ENCODE results near the gene SNX8. TPM values are rescaled to one million over a fixed set of nuclear protein-coding genes. Genes with fewer than 3 reads are reported as not detected.

SNX8 gene
- total and polyA plus RNA-seq, 7 experiments from 2014 or later = 4.7 to 31.5 (median 9.4) TPM

- Mint-ChIP-seq H3K9me3 (no peaks in the 10 kb centered on the region), H3K4me1 (peaks cover 30 to 64% (median 45%) of the 10 kb centered on the region in 7 donors), H3K4me3 (peak overlapping the region; percentile 19 to 100 (median 80)), H3K36me3 (peaks cover 4 to 16% (median 13%) of the 10 kb centered on the region in 5 donors), H3K27me3 (peaks cover 0 to 3% (median 0%) of the 10 kb centered on the region in 5 donors), H3K27ac (peak overlapping the region in 7 of 9 donors; percentile 22 to 62 (median 33))
- ChIA-PET CTCF (interaction anchor here (0.7 to 1.1 kb wide), 2 partner anchors 9 to 16 kb away, joined by 3 to 4 read pairs; no protein-coding TSS in a partner anchor), POLR2A (no interaction called here)
- H3K4me1 ChIP-seq (ENCODE audit: control insufficient read depth in 2 of 2, insufficient read depth in 2 of 2, low read length in 2 of 2) = peaks cover 25 to 41% of the 10 kb centered on the region in 2 donors
- ATAC-seq (no peak), DNase-seq (no peak)
- peaks cover 0 to 35% (median 6%) of the 10 kb centered on the region in 3 experiments for H3K36me3 ChIP-seq (ENCODE audit: control insufficient read depth in 2 of 3, insufficient read depth in 3 of 3, low read length in 3 of 3)
- no peak overlapping the region for H3K4me3 ChIP-seq (ENCODE audit: low read length)
- no peaks in the 10 kb centered on the region for H3K27me3 ChIP-seq (ENCODE audit: control insufficient read depth in 2 of 2, insufficient read depth in 2 of 2, low read length in 2 of 2)
- no peaks in the 10 kb centered on the region for H3K9me3 ChIP-seq (ENCODE audit: control insufficient read depth in 2 of 3, low read length in 3 of 3)
- intact Hi-C loops (cut with micrococcal nuclease) = loop anchor here (10.0 kb wide), 2 partner anchors 432 to 1542 kb away; no protein-coding TSS in a partner anchor
- H3K27ac ChIP-seq (ENCODE audit: low read depth, low read length) = no peak overlapping the region
Observed at GRCh38 chr7:2357165-2357564, 42.9 kb upstream of the SNX8 start.

DNA sequence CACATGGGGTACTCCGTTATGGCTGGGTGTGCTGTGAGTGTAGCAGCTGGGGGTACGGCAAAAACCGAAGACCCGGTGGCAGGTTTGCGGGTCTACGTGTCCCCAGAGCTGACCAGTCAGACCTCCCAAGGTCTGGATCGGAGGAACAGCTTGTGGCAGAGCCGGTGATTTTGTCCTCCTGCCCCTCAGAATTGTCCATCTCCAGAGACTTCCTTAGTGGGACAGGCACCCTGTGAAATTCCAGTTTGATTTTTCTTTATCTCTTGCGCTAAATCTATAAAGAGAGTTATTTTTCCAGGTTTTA is 41.4 kb upstream of the SNX8 start:
- H3K27me3 Mint-ChIP-seq = peaks cover 0 to 3% (median 0%) of the 10 kb centered on the region in 5 donors
- ChIA-PET CTCF (interaction anchor here (1.2 kb wide), 1 partner anchor 10 kb away, joined by 4 read pairs; no protein-coding TSS in a partner anchor), POLR2A (interaction anchor here (0.7 to 1.2 kb wide), 3 partner anchors 10 to 855 kb away, joined by 3 to 4 read pairs (median 3); no protein-coding TSS in a partner anchor)
- Histone ChIP-seq H3K9me3 (ENCODE audit: control insufficient read depth in 2 of 3, low read length in 3 of 3) (no peaks in the 10 kb centered on the region), H3K36me3 (ENCODE audit: control insufficient read depth in 2 of 3, insufficient read depth in 3 of 3, low read length in 3 of 3) (peaks cover 0 to 27% (median 5%) of the 10 kb centered on the region in 3 experiments), H3K27ac (ENCODE audit: low read depth, low read length) (peak overlapping the region; percentile 97), H3K4me1 (ENCODE audit: control insufficient read depth in 2 of 2, insufficient read depth in 2 of 2, low read length in 2 of 2) (peaks cover 25 to 41% of the 10 kb centered on the region in 2 donors), H3K4me3 (ENCODE audit: low read length) (peak overlapping the region; percentile 89), H3K27me3 (ENCODE audit: control insufficient read depth in 2 of 2, insufficient read depth in 2 of 2, low read length in 2 of 2) (no peaks in the 10 kb centered on the region)
- intact Hi-C loops (cut with micrococcal nuclease) = loop anchor here (2.0 to 10.0 kb wide), 3 partner anchors 123 to 1541 kb away; partner anchors contain the start of gene MAD1L1 (in 1 of the 2)
- H3K4me3 Mint-ChIP-seq = peak overlapping the region; percentile 80 to 100 (median 88)
- ATAC-seq (no peak), DNase-seq (no peak)
- H3K36me3 Mint-ChIP-seq = peaks cover 4 to 14% (median 10%) of the 10 kb centered on the region in 5 donors
- peak overlapping the region; percentile 27 to 87 (median 83) for H3K27ac Mint-ChIP-seq
- peaks cover 29 to 61% (median 42%) of the 10 kb centered on the region in 7 donors for H3K4me1 Mint-ChIP-seq
- H3K9me3 Mint-ChIP-seq = no peaks in the 10 kb centered on the region

DNA sequence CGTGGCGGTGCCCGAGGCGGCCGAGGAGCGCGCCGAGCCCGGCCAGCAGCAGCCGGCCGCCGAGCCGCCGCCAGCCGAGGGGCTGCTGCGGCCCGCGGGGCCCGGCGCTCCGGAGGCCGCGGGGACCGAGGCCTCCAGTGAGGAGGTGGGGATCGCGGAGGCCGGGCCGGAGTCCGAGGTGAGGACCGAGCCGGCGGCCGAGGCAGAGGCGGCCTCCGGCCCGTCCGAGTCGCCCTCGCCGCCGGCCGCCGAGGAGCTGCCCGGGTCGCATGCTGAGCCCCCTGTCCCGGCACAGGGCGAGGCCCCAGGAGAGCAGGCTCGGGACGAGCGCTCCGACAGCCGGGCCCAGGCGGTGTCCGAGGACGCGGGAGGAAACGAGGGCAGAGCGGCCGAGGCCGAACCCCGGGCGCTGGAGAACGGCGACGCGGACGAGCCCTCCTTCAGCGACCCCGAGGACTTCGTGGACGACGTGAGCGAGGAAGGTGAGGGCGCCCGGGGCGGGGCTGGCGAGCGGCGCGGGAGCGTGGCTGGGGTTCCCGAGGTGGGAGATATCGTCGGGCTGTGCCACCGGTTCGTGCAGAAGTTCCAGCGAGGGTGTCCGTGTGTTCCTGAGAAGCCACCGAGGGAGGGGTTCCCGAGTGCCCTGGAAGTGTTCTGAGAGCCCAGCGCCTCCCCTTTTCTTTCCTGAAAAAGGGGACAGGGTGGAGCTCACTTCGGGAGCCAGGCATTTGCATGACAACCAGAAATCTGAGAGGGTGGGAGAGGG is 40.9 kb upstream of the SNX8 start:
- Mint-ChIP-seq H3K27me3 (peaks cover 0 to 3% (median 0%) of the 10 kb centered on the region in 5 donors), H3K36me3 (peaks cover 4 to 9% (median 5%) of the 10 kb centered on the region in 5 donors), H3K27ac (peak overlapping the region in 8 of 9 donors; percentile 27 to 100 (median 94)), H3K9me3 (no peaks in the 10 kb centered on the region), H3K4me3 (peak overlapping the region; percentile 90 to 100 (median 94)), H3K4me1 (peaks cover 24 to 55% (median 37%) of the 10 kb centered on the region in 7 donors)
- ChIA-PET POLR2A (interaction anchor here (1.0 to 1.5 kb wide), 4 partner anchors 10 to 155 kb away, joined by 3 to 14 read pairs (median 4); no protein-coding TSS in a partner anchor), CTCF (interaction anchor here (1.2 kb wide), 1 partner anchor 11 kb away, joined by 4 read pairs; no protein-coding TSS in a partner anchor)
- Histone ChIP-seq H3K4me1 (ENCODE audit: control insufficient read depth in 2 of 2, insufficient read depth in 2 of 2, low read length in 2 of 2) (peaks cover 25 to 41% of the 10 kb centered on the region in 2 donors), H3K36me3 (ENCODE audit: control insufficient read depth in 2 of 3, insufficient read depth in 3 of 3, low read length in 3 of 3) (peaks cover 0 to 22% (median 5%) of the 10 kb centered on the region in 3 experiments), H3K27me3 (ENCODE audit: control insufficient read depth in 2 of 2, insufficient read depth in 2 of 2, low read length in 2 of 2) (no peaks in the 10 kb centered on the region), H3K27ac (ENCODE audit: low read depth, low read length) (peak overlapping the region; percentile 97), H3K4me3 (ENCODE audit: low read length) (peak overlapping the region; percentile 89), H3K9me3 (ENCODE audit: control insufficient read depth in 2 of 3, low read length in 3 of 3) (no peaks in the 10 kb centered on the region)
- no peak for ATAC-seq
- intact Hi-C loops (cut with micrococcal nuclease) = loop anchor here (1.0 to 10.0 kb wide), 11 partner anchors 41 to 1540 kb away; partner anchors contain the start of genes BRAT1 (in 2 of the 2), CHST12 (in 2 of the 2), SNX8 (in 2 of the 2) and MAD1L1 (in 1 of the 2)
- peak in 2 of 9 donors; percentile 8 to 18 for DNase-seq

DNA sequence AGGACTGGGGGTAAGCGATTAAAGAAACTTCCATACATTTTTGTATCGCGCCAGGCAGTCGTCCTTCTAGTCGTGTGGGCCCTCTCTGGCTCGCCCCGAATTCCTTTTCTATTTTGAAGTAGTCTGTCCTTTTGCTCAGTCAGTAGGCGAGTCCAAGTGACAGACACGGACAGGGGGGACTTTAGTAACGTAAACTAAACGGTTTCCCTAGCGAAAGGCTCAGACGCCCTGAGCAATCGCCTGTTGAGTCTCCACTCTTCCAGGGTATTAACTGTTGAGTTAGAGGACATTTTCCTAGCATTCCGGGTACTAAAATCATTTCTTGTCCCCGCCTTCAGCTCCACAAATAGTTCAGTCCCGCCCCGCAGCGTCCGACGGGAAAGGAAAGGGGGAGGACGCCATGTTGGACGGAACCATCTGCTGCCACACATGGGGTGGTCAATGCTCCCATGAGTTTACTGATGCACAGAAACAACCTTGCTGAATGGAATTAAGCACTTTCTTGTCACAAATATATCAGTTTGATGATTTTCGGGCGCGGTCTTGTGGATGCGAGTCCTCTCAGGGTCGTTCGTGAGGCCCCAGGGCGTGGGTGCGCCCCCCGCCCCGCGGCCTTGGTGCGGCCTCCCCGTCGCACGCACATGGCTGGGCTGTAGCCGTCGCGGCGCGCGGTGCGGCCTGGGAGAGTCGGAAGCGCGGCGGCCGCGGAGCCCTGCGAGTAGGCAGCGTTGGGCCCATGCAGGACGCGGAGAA is 40.1 kb upstream of the SNX8 start, which contains the start of gene EIF3B:
TSS of gene EIF3B (plus strand) at position 642 of the 753 bp plus-strand sequence. CDS start at position 737, 95 bp downstream.
- DNase-seq = peak; percentile 87 to 97 (median 94)
- ChIA-PET CTCF (no interaction called here), POLR2A (interaction anchor here (0.6 to 1.5 kb wide), 11 partner anchors 49 to 822 kb away, joined by 3 to 14 read pairs (median 5); partner anchors contain the start of genes MAD1L1, MRM2 and NUDT1)
- Mint-ChIP-seq H3K27ac (peak within 1 kb of the TSS; percentile 98 to 100 (median 100)), H3K27me3 (peaks cover 0 to 3% (median 0%) of the 10 kb centered on the region in 5 donors), H3K4me1 (peaks cover 16 to 48% (median 31%) of the 10 kb centered on the region in 7 donors), H3K9me3 (no peaks in the 10 kb centered on the region), H3K36me3 (peaks cover 4 to 8% (median 5%) of the 10 kb centered on the region in 5 donors), H3K4me3 (peak within 1 kb of the TSS; percentile 90 to 100 (median 94))
- Histone ChIP-seq H3K4me1 (ENCODE audit: control insufficient read depth in 2 of 2, insufficient read depth in 2 of 2, low read length in 2 of 2) (peaks cover 25 to 38% of the 10 kb centered on the region in 2 donors), H3K27me3 (ENCODE audit: control insufficient read depth in 2 of 2, insufficient read depth in 2 of 2, low read length in 2 of 2) (no peaks in the 10 kb centered on the region), H3K9me3 (ENCODE audit: control insufficient read depth in 2 of 3, low read length in 3 of 3) (no peaks in the 10 kb centered on the region), H3K4me3 (ENCODE audit: low read length) (peak within 1 kb of the TSS; percentile 89), H3K27ac (ENCODE audit: low read depth, low read length) (peak within 1 kb of the TSS; percentile 97), H3K36me3 (ENCODE audit: control insufficient read depth in 2 of 3, insufficient read depth in 3 of 3, low read length in 3 of 3) (peaks cover 0 to 14% (median 4%) of the 10 kb centered on the region in 3 experiments)
- peak; percentile 90 for ATAC-seq
- intact Hi-C loops (cut with micrococcal nuclease) = loop anchor here (1.0 to 10.0 kb wide), 11 partner anchors 40 to 1540 kb away; partner anchors contain the start of genes BRAT1 (in 2 of the 2), CHST12 (in 2 of the 2), SNX8 (in 2 of the 2) and MAD1L1 (in 1 of the 2)

DNA sequence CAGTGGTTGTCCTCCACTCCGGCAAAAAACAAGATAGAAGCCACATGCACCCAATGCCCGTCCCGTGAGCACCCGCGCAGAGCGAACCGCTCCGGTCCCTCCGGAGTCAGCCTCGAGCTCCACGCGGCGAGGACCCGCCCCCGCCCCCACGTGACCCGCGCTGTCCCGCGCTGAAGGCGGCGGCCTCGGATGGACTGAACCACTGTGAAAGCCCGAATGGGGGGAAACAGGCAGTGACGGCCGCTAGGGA is 39.6 kb upstream of the SNX8 start:
- H3K4me1 ChIP-seq (ENCODE audit: control insufficient read depth in 2 of 2, insufficient read depth in 2 of 2, low read length in 2 of 2) = peaks cover 25 to 33% of the 10 kb centered on the region in 2 donors
- no peaks in the 10 kb centered on the region for H3K27me3 ChIP-seq (ENCODE audit: control insufficient read depth in 2 of 2, insufficient read depth in 2 of 2, low read length in 2 of 2)
- peaks cover 0 to 10% (median 0%) of the 10 kb centered on the region in 3 experiments for H3K36me3 ChIP-seq (ENCODE audit: control insufficient read depth in 2 of 3, insufficient read depth in 3 of 3, low read length in 3 of 3)
- H3K4me3 Mint-ChIP-seq = peak overlapping the region; percentile 88 to 100 (median 94)
- ATAC-seq = peak; percentile 81
- H3K27ac Mint-ChIP-seq = peak overlapping the region; percentile 98 to 100 (median 100)
- H3K9me3 ChIP-seq (ENCODE audit: control insufficient read depth in 2 of 3, low read length in 3 of 3) = no peaks in the 10 kb centered on the region
- peak in 2 of 9 donors; percentile 85 to 87 for DNase-seq
- H3K9me3 Mint-ChIP-seq = no peaks in the 10 kb centered on the region
- ChIA-PET POLR2A (interaction anchor here (0.6 to 1.5 kb wide), 11 partner anchors 49 to 822 kb away, joined by 3 to 14 read pairs (median 5); partner anchors contain the start of genes MAD1L1, MRM2 and NUDT1), CTCF (no interaction called here)
- peak overlapping the region; percentile 76 for H3K4me3 ChIP-seq (ENCODE audit: low read length)
- intact Hi-C loops (cut with micrococcal nuclease) = loop anchor here (1.0 to 10.0 kb wide), 11 partner anchors 40 to 1539 kb away; partner anchors contain the start of genes BRAT1 (in 2 of the 2), CHST12 (in 2 of the 2), SNX8 (in 2 of the 2) and MAD1L1 (in 1 of the 2)
- H3K36me3 Mint-ChIP-seq = peaks cover 3 to 5% (median 5%) of the 10 kb centered on the region in 5 donors
- peaks cover 12 to 43% (median 26%) of the 10 kb centered on the region in 7 donors for H3K4me1 Mint-ChIP-seq
- H3K27me3 Mint-ChIP-seq = peaks cover 0 to 3% (median 0%) of the 10 kb centered on the region in 5 donors
- peak overlapping the region; percentile 97 for H3K27ac ChIP-seq (ENCODE audit: low read depth, low read length)
